ENCODE results near the gene PUS7. TPM values are rescaled to one million over a fixed set of nuclear protein-coding genes. Genes with fewer than 3 reads are reported as not detected.

The PUS7 gene
- 10.6 and 14.9 TPM in 2 replicates for total RNA-seq

GRCh38 chr7:105521717-105522463, at the start of gene PUS7:
Gene PUS7, minus strand, starts transcription at chr7:105522271. Its CDS starts 13,759 bp downstream, at chr7:105508512.

GRCh38 chr7:105531792-105532671, 10.0 kb upstream of the PUS7 start, which contains the start of gene RINT1:
Gene RINT1, plus strand, starts transcription at chr7:105532201. Its CDS starts 115 bp downstream, at chr7:105532316.

Other genes with a start within 250 kb of the PUS7 start
- 42.7 and 47.4 TPM in 2 replicates for gene SRPK2, start 133.3 kb downstream of the PUS7 start, total RNA-seq
- gene RINT1, start 9.9 kb upstream of the PUS7 start, total RNA-seq = 11.4 and 12.2 TPM in 2 replicates
- gene EFCAB10, start 59.2 kb upstream of the PUS7 start, total RNA-seq = not detected in 2 replicates

All from aortic smooth muscle cell (primary cell).